NCI-H226 (cell line): ENCODE data around the gene IFT74.
A peak's percentile ranks its signal among the peaks of the same experiment; 100 is the strongest.
"Not testable (repeated sequence)": the region's sequence is repeated elsewhere in the genome, so short reads cannot be mapped to it uniquely, and the experiment has no call there.

Experiments
- DNase-seq: peaks from one replicate; pipeline ENCODE4 v3.0.0-alpha.2; 2015

The IFT74 gene

DNA sequence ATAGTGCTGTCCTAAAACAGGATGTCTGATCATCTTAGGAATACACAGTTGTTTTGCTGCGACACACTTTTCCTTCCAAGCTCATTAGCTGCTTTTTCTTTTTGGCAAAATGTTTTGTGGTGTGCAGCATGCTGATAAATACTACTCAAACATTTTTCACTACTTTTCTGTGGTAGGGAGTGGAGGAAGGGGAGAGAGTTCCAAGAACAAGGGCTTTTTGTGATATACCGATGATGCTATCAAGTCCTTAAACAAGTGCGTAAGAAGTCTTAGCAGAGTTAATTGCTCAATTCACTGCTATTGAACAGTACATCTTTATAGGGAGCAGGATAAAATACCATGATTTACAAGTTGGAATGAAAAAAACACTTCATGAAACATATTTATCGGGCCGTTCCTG is 129.2 kb downstream of the IFT74 start:
- DNase-seq = no peak

DNA sequence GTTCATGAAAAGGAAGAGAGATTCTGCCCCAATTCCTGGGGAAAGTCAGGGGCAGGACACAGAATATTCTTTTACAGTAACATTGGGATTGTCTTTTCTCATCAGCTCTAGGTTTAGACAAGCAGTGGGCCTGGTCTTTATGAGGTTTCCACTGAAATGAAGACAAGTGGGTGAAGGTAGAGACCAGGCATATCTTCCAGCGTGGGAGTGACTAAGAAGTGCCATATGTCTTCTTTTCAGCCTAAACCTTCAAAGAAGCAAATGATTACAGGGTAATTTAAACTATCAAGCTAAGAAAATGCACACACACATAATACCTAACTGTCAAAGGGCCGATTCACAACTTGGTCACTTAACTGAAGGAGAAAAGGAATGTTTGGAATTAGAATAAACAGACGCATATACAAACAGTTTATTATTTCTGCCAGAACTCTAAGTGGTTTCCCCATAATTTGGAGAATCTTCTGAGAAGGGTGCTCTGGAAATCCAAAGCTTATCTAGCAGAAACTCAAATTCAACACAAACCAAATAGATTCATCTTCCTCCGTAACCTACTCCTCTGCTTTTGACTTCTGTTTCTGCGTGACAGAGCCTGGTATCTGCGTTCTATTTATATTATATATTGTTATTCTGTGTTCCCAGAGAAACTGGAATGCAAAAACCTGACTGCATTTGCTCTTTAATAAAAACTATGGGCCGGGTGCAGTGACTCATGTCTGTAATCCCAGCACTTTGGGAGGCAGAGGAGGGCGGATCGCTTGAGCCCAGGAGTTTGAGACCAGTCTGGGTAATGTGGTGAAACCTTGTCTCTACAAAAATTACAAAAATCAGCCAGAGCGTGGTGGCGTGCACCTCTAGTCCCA is 130.8 kb downstream of the IFT74 start:
- DNase-seq = peak; percentile 1

DNA sequence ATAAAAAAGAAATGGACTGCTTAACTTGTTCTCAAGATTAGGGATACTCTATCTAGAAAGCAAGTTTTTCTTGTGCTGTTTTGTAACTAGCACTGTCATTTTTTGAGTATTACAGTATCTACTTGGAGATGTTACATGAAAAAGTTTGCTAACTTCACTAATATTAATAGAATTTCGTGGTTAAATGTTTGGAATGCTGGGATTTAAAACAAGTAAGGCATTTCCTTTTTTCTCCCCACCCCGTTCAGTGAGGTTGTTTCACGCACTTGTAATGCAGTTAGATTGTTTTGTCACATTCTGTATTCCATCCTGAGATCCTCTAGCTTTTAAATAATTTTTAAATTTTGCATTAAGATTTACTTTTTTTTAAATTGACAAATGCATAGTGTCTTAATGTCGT is 132.8 kb downstream of the IFT74 start:
- DNase-seq = no peak

DNA sequence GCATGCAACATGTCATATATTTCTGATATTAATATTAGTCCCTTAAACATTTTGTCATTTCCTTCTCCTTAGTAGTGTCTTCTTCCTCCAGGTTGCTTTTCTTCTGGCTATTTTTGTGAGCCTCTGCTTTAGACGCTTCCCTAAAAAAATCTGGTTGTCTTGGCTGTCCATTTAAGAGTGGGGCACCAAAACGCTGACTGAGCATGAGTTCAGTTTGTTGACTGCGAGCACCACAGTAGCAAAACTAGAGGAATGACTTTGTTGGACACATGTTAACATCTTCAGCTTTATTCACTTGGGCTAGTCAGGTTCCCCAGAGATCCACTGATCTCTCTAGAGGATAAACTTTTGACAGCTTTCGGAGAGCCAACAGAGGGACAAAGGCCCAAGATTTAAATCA is 133.5 kb downstream of the IFT74 start:
- DNase-seq = no peak

DNA sequence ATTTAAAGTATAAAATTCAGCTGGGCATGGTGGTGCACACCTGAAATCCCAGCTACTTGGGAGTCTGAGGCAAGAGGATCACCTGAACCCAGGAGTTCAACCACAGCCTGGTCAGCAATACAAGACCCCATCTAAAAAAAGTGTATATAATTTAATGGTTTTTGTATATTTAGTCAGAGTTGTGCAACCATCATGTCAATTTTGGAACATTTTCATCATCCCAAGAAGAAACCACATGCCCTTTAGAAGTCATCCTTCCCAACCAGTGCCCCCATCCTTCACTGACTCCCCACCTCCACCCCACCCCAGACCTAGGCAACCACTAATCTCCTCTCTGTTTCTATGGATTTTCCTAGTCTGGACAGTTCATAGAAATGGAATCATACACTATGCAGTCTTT is 134.0 kb downstream of the IFT74 start:
- DNase-seq = no peak

DNA sequence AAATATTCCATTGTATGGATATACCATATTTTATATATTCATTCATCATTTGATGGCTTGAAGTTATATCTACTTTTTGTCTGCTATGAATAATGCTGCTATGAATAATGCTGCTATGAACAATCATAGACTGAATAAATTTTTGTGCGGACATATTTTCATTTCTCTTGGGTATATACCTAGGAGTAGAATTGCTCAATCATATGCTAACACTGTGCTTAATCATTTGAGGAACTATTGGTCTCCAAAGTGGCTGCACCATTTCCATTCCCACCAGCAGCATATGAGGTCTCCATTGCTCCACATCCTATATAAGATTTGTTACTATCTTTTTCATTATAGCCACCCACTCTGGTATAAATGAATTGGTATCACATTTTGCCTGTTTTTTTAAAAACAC is 134.5 kb downstream of the IFT74 start:
- DNase-seq = no peak

DNA sequence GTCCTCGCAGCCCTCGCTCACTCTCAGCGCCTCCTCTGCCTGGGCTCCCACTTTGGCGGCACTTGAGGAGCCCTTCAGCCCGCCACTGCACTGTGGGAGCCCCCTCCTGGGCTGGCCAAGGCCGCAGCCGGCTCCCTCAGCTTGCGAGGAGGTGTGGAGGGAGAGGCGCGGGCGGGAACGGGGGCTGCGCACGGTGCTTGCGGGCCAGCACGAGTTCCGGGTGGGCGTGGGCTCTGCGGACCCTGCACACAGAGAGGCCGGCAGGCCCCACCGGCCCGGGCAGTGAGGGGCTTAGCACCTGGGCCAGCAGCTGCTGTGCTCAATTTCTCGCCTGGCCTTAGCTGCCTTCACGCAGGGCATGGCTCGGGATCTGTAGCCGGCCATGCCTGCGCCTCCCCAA is 136.3 kb downstream of the IFT74 start:
- not testable (repeated sequence) for DNase-seq

DNA sequence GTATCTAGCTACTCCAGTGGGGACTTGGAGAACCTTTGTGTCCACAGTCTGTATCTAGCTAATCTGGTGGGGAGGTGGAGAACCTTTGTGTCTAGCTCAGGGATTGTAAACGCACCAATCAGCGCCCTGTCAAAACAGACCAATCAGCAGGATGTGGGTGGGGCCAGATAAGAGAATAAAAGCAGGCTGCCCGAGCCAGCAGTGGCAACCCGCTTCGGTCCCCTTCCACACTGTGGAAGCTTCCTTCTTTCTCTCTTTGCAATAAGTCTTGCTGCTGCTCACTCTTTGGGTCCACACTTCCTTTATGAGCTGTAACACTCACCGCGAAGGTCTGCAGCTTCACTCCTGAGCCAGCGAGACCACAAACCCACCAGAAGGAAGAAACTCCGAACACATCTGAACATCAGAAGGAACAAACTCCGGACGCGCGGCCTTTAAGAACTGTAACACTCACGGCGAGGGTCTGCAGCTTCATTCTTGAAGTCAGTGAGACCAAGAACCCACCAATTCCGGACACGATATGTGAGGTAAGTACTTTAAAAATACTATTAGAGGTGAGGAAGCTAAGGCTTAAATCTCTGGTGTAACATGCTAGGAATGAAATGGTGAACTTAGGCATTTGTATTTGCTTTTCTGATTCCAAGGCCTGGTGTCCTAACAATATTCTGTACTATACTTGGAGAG is 137.3 kb downstream of the IFT74 start:
- DNase-seq = not testable (repeated sequence)

DNA sequence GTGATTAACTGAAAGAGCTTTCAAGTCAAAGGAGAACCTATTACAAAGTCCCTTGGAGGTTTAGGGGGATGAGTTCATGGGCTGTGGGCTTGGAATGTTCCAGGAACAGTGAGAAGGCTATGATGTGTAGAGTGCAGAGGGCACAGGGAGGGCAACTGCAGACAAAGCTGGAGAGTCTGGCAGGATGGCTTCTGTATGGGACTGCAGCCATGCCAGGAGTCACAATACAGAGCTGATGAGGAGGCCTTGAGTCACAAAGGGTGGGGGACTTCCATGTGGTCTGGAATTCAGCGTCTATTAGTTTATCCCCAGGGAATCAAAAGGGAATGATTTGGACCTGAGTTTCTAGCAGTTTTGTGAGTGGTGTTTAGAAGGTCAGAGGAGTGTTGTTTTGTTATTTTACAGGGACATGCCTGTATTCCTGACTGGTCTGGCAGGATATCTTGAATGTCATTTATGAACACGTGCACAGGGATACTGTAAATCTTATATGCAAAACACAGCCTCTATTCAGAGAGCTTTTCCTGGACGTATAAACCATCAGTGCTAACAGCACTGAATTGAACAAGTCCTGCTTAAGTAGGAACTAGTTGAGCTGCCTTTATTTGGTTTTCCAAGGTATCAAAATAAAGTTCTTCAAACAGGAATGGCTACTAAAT is 138.6 kb downstream of the IFT74 start:
- no peak for DNase-seq

DNA sequence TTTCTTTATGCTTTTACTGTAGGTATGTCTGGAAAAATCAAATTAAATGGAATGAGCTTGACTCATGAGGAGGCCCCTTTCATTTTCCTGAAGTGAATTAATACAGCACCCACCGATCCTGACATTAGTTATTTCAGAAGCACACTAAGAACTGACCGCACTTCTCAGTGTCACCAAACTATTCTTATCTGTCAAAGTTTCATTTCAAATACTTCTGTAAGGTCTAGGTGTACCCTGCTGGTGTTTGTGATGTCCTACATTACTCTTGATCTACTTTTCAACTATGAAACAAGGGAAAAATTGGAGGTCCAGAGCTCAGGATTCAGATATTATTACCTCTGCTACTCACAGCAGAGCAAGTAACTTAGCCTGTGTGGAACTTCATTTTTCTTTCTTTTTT is 151.0 kb downstream of the IFT74 start:
- DNase-seq = no peak

DNA sequence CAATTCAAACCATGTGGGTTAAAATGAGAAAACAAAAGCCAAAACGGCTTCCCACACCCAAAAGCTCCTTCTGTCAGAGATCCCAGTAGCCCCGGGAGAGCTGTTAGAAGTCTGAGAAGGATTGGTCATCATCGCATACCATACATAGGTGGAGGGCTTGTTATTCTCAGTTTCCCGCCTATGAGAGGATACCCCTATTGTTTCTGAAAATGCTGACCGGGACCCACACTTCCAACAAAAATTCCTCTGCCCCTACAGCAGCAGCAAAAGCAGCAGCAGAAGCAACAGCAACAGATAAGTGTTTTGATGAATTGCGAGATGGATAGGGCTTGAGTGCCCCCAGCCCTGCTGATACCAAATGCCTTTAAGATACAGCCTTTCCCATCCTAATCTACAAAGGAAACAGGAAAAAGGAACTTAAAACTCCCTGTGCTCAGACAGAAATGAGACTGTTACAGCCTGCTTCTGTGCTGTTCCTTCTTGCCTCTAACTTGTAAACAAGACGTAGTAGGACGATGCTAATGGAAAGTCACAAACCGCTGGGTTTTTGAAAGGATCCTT is 152.8 kb downstream of the IFT74 start, which contains the start of gene TEK:
Gene TEK, plus strand, starts transcription at position 245 of the 561 bp plus-strand sequence. CDS start 366 bp downstream, outside the sequence.
- no peak for DNase-seq

DNA sequence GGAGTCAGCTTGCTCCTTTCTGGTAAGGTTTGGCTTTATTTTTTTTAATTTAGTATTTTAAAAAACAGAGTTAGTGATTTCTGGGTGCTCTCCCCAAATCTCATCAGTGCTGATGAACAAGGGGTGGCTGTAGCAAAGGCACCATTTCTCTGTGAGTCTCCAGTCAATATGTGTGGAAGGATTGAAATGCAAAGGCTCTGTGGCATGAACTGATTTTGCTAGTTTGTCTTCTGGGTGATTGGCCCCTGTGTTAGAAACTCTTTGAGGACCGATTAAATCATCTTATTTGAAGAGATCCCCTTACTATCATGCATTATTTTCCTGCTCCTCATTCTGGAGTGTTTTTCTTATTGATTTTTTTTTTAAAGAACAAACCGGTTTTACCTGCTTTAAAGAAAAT is 153.4 kb downstream of the IFT74 start:
- DNase-seq = no peak

DNA sequence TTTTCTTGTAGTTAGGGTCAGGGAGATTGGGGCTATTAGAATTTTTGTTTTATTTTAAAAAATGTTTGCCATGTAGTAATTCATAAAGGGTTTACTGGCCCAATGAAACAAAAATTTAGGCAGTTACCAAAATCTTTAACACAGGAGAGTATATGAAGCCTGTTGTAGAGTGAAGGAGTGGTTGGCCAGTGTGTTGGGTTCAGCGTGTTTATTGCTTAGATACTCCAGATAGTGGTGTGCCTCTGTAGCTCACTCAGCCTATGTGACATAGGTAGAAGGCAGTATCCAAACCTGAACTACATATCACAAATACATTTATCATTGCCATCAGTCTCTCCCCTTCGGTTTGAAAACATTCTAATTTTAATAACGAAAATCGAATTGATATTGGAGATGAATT is 154.0 kb downstream of the IFT74 start:
- DNase-seq = no peak

DNA sequence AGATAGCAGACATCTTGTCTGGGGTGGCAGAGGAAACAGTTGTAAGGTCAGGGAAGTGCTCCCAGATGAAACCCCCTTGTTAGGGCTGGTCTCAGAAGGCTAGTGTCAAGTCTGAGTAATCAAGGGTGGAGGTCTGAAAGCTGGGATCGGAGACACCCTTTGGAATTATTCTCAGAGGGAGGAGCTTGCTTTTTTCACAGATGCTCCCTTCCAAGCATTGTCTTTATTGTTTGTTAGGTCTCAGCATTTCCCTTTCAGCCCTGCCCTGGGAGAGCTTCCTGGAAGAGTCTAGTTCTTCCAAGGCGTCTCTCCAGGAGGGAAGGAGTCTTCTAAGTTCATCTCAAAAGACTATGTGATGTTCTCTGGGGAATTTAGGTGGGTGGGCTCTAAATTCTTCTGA is 156.0 kb downstream of the IFT74 start:
- no peak for DNase-seq
